IMR-90 (cell line): ENCODE data around the gene MMP24. TPM values are rescaled to one million over a fixed set of nuclear protein-coding genes. Genes with fewer than 3 reads are reported as not detected.
A peak's percentile ranks its signal among the peaks of the same experiment; 100 is the strongest.

Experiments used
- ATAC-seq: fragments of 200-7000 bp; cut with Tn5 transposase; 2 replicates; pipeline ENCODE4 v1.9.1; 2020; ENCODE audit warnings: low read depth, mild to moderate bottlenecking, moderate library complexity
- BruUV-seq: library from RNA; stranded (reverse); fragments of 400-500 nt; replicated peaks from 2 replicates; lab custom pipeline; 2021; lab: Mats Ljungman, UMichigan
- CTCF ChIA-PET: fragments of 300-600 bp; formaldehyde crosslinking; extraction: SDS; loops from one replicate; lab custom pipeline; 2021; ENCODE audit warnings: antibody characterized with exemption; lab: Yijun Ruan, JAX
- POLR2A ChIA-PET: fragments of 300-600 bp; sonication (Branson Sonifier 250); formaldehyde crosslinking; loops from one replicate; lab custom pipeline; 2022; ENCODE audit warnings: antibody characterized with exemption; ENCODE audit not compliant: unreplicated experiment; lab: Charles Lee
- DNase-seq: peaks from one replicate; pipeline ENCODE4 v3.0.0; 2013
- H2AFZ ChIP-seq: replicated peaks from 2 replicates; pipeline ENCODE3; 2013; ENCODE audit warnings: low read length, mild to moderate bottlenecking; ENCODE audit not compliant: poor library complexity
- H2AK5ac ChIP-seq: 2 replicates; pipeline ENCODE4 v1.6.1; 2013; ENCODE audit warnings: low read depth, low read length, inconsistent platforms
- H2AK9ac ChIP-seq: replicated peaks from 2 replicates; pipeline ENCODE3; 2013; ENCODE audit warnings: mild to moderate bottlenecking, low read depth, low read length, moderate library complexity; ENCODE audit not compliant: poor library complexity
- H2BK120ac ChIP-seq: 2 replicates; pipeline ENCODE4 v1.6.1; 2013; ENCODE audit warnings: low read depth, low read length, inconsistent platforms
- H2BK15ac ChIP-seq: 3 replicates; pipeline ENCODE4 v1.6.1; 2013; ENCODE audit warnings: low read depth, low read length, inconsistent platforms
- H2BK20ac ChIP-seq: 2 replicates; pipeline ENCODE4 v1.6.1; 2013; ENCODE audit warnings: low read depth, mild to moderate bottlenecking, inconsistent platforms, low read length, moderate library complexity
- H2BK5ac ChIP-seq: 2 replicates; pipeline ENCODE4 v1.6.1; 2013; ENCODE audit warnings: mild to moderate bottlenecking, low read depth, low read length, inconsistent platforms; ENCODE audit not compliant: poor library complexity, severe bottlenecking
- H3K14ac ChIP-seq: replicated peaks from 2 replicates; pipeline ENCODE4 v1.6.1; 2013; ENCODE audit warnings: low read depth, low read length, inconsistent platforms
- H3K18ac ChIP-seq: 2 replicates; pipeline ENCODE4 v1.6.1; 2013; ENCODE audit warnings: low read depth, low read length, control low read depth
- H3K23ac ChIP-seq: 2 replicates; pipeline ENCODE4 v1.6.1; 2013; ENCODE audit warnings: low read depth, low read length, inconsistent platforms
- H3K27ac ChIP-seq: 2 replicates; pipeline ENCODE4 v1.5.1; 2013; ENCODE audit warnings: mild to moderate bottlenecking, control low read depth, low read length; ENCODE audit not compliant: insufficient read depth
- H3K27me3 ChIP-seq: 2 replicates; pipeline ENCODE4 v1.6.1; 2013; ENCODE audit warnings: low read length; ENCODE audit not compliant: control insufficient read depth, insufficient read depth
- H3K36me3 ChIP-seq: 2 replicates; pipeline ENCODE4 v1.6.1; 2013; ENCODE audit warnings: low read length, mixed read lengths; ENCODE audit not compliant: control insufficient read depth, insufficient read depth
- H3K4ac ChIP-seq: 2 replicates; pipeline ENCODE4 v1.6.1; 2013; ENCODE audit warnings: low read depth, low read length, inconsistent platforms
- H3K4me1 ChIP-seq: 2 replicates; pipeline ENCODE4 v1.6.1; 2013; ENCODE audit warnings: low read length, mixed read lengths; ENCODE audit not compliant: control insufficient read depth, insufficient read depth
- H3K4me2 ChIP-seq: 2 replicates; pipeline ENCODE4 v1.6.1; 2013; ENCODE audit warnings: low read depth, mild to moderate bottlenecking, control low read depth, low read length, moderate library complexity
- H3K4me3 ChIP-seq: 2 replicates; pipeline ENCODE4 v1.5.1; 2013; ENCODE audit warnings: low read depth, mild to moderate bottlenecking, control low read depth, low read length, moderate library complexity; ENCODE audit not compliant: insufficient read depth
- H3K56ac ChIP-seq: 2 replicates; pipeline ENCODE4 v1.6.1; 2013; ENCODE audit warnings: low read length, inconsistent platforms; ENCODE audit not compliant: insufficient read depth; ENCODE audit errors: extremely low read depth
- H3K79me1 ChIP-seq, 2 experiments: 2 replicates each; pipeline ENCODE4 v1.6.1; 2013; ENCODE audit warnings: low read length in 2 of 2, inconsistent platforms in 1 of 2, low read depth in 1 of 2
- H3K9ac ChIP-seq: 2 replicates; pipeline ENCODE4 v1.6.1; 2013; ENCODE audit warnings: low read depth, low read length, control low read depth
- H3K9me1 ChIP-seq: 2 replicates; pipeline ENCODE4 v1.6.1; 2013; ENCODE audit warnings: low read length, inconsistent platforms; ENCODE audit not compliant: insufficient read depth
- H3K9me3 ChIP-seq: 2 replicates; pipeline ENCODE4 v1.6.1; 2013; ENCODE audit warnings: low read length; ENCODE audit not compliant: control insufficient read depth, insufficient read depth
- H4K20me1 ChIP-seq: 2 replicates; pipeline ENCODE4 v1.6.1; 2013; ENCODE audit warnings: low read length, inconsistent platforms; ENCODE audit not compliant: insufficient read depth
- H4K5ac ChIP-seq: 2 replicates; pipeline ENCODE4 v1.6.1; 2013; ENCODE audit warnings: mild to moderate bottlenecking, low read depth, low read length, control low read depth
- H4K8ac ChIP-seq, 2 experiments: 2 replicates each; pipeline ENCODE4 v1.6.1; 2013; ENCODE audit warnings: low read depth in 2 of 2, low read length in 2 of 2, control low read depth in 1 of 2, inconsistent platforms in 1 of 2
- H4K91ac ChIP-seq: 2 replicates; pipeline ENCODE4 v1.6.1; 2013; ENCODE audit warnings: low read depth, low read length, inconsistent platforms; ENCODE audit not compliant: insufficient read depth
- FOS ChIP-seq: fragments of 150-350 bp; IDR thresholded peaks from 2 replicates; pipeline ENCODE4 v1.6.1; 2016; ENCODE audit warnings: low read depth, low read length
- MAFK ChIP-seq: IDR thresholded peaks from 2 replicates; pipeline ENCODE4 v1.6.1; 2012; ENCODE audit warnings: low read depth, low read length, improper control_type of control experiment
- NFE2L2 ChIP-seq: fragments of 150-350 bp; IDR thresholded peaks from 2 replicates; pipeline ENCODE4 v1.6.1; 2016; ENCODE audit warnings: low read depth, mild to moderate bottlenecking, low read length
- RFX5 ChIP-seq: IDR thresholded peaks from 2 replicates; pipeline ENCODE4 v1.8.0; 2012; ENCODE audit warnings: low read depth, mild to moderate bottlenecking, low read length, moderate library complexity
- WGBS, 2 experiments: methylation state at CpG; one replicate each; pipeline versions ENCODE4 v1.1.5 to v1.1.7; 2013; ENCODE audit warnings: missing lambda C conversion rate in 2 of 2; ENCODE audit not compliant: insufficient read length in 1 of 2; ENCODE audit errors: extremely low coverage in 2 of 2; 5-methylcytosine and 5-hydroxymethylcytosine counted together
- dilution Hi-C: fragments of 300-500 bp; cut with HindIII; formaldehyde crosslinking; loops from one replicate; pipeline ENCODE4 v1.14.3; 2018; ENCODE audit warnings: low sequenced_read_pairs; ENCODE audit not compliant: unreplicated experiment
- in situ Hi-C: fragments of 300-500 bp; cut with MboI; formaldehyde crosslinking; loops from 3 replicates; pipeline ENCODE4 v1.14.3; 2019; ENCODE audit warnings: low sequenced_read_pairs, inconsistent platforms, mixed read lengths
- intact Hi-C: fragments of 100-400 bp; cut with micrococcal nuclease; formaldehyde crosslinking; loops from 2 replicates; pipeline ENCODE4 v1.10.0; 2022
- polyA plus RNA-seq, 3 experiments: library from polyadenylated mRNA; depleted of rRNA; stranded (reverse); fragments of >200 nt; gene quantifications; 2 replicates each; pipeline ENCODE4 v1.2.3, GENCODE V29; 2012; ENCODE audit warnings: low replicate concordance in 1 of 3
- total RNA-seq: library from RNA; depleted of rRNA; stranded (reverse); fragments of >200 nt; gene quantifications from 2 replicates; pipeline ENCODE4 v1.2.3, GENCODE V29; 2012
- TF ChIP-seq, protein P1 (sequence below): fragments of 150-350 bp; IDR thresholded peaks from 2 replicates; pipeline ENCODE4 v1.6.1; 2017; ENCODE audit warnings: mild to moderate bottlenecking, antibody characterized with exemption, low read length, low read depth

MMP24 gene
- total and polyA plus RNA-seq, 2 of the 4 experiments (the other 2 are of a cell fraction), result 0.36 to 0.79 TPM

DNA sequence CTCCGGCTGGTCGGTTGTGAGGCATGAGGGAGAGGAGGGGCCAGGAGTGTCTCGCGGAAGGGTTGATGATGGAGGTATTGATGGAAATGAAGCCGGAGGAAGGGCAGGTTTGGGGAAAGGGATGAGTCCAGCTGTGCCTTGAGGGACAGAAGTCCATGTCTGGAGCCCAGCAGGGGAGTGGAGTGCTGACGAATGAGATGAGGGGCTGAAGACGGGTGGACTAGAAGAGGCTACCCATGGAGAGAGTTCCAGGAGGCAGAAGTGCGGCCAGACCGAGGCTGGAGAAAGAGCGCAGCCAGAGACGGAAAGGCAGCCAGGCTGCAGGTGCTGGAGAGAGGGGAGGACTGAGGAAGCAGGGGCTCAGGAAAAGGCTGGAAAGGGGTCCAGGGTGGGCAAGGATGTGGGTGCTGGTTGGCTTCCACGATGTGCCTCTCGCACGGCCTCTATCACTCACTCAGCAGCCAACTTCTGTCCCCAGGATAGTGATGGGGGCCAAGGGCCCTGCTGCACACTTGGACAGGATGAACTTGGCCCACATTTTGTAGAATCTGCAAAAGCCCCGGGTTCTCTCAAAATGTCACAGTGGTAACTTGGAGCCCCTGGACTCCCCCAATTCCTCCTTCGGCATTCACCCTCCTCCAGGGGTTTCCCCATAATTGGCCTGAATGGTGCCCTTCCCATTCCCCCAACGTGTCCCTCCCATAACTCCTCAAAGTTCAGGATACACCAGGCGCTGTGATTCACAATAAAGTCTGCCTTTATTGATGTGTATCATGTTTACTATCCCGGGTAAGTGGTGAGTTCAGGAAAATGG, 58.7 kb downstream of the MMP24 start (continued):
- TF ChIP-seq FOS, result no peak; the same call in 1 of the 2 replicates

- H3K23ac ChIP-seq, result no peak overlapping the region
- ChIA-PET POLR2A (no interaction called here), CTCF (no interaction called here)
- H2BK20ac ChIP-seq, result no peak overlapping the region
- in situ Hi-C loops, result no loop called here
- H2BK15ac ChIP-seq, result peak overlapping the region; percentile 30; the same call in 2 of the 3 replicates
- H4K8ac ChIP-seq, result peak overlapping the region; percentile 95 to 98; a peak in 3 of 4 replicates
- H3K9ac ChIP-seq, result no peak overlapping the region
- H3K4me2 ChIP-seq, result no peak overlapping the region
- no CpG with 5 or more reads among the region's 5 CpGs for WGBS, 2 experiments
- no peak overlapping the region for H2AFZ ChIP-seq
- H2BK5ac ChIP-seq, result no peak overlapping the region
- intact Hi-C loops, result no loop called here
- peaks cover 9% of the 10 kb centered on the region for H3K9me1 ChIP-seq
- H3K14ac ChIP-seq, result 0 out of 2 replicates have a peak overlapping the region, but pooled peaks have one; percentile 100
- peaks cover 4% of the 10 kb centered on the region; the same call in 1 of the 2 replicates for H3K36me3 ChIP-seq
- H3K27me3 ChIP-seq, result no peaks in the 10 kb centered on the region
- peak overlapping the region; percentile 99 for H3K4ac ChIP-seq
- no peak overlapping the region for H2BK120ac ChIP-seq
- dilution Hi-C loops, result no loop called here
- H4K91ac ChIP-seq, result 0 out of 2 replicates have a peak overlapping the region, but pooled peaks have one; percentile 43
- 0 out of 2 replicates have a peak, but pooled peaks cover 4% of the 10 kb centered on the region for H4K20me1 ChIP-seq
- H3K9me3 ChIP-seq, result no peaks in the 10 kb centered on the region
- DNase-seq (peak; percentile 31), ATAC-seq (no peak)
- peaks cover 5% of the 10 kb centered on the region for H3K4me1 ChIP-seq
- TF ChIP-seq RFX5 (no peak), NFE2L2 (peak; percentile 89), FOS (peak; percentile 25; the same call in 1 of the 2 replicates), MAFK (peak; percentile 95)
- TF ChIP-seq, protein P1, sequence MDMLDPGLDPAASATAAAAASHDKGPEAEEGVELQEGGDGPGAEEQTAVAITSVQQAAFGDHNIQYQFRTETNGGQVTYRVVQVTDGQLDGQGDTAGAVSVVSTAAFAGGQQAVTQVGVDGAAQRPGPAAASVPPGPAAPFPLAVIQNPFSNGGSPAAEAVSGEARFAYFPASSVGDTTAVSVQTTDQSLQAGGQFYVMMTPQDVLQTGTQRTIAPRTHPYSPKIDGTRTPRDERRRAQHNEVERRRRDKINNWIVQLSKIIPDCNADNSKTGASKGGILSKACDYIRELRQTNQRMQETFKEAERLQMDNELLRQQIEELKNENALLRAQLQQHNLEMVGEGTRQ, result no peak
- H3K79me1 ChIP-seq, result peaks cover 0 to 48% of the 10 kb centered on the region in 2 experiments; a peak in 3 of 4 replicates
- H3K4me3 ChIP-seq, result no peak overlapping the region
- H3K27ac ChIP-seq, result no peak overlapping the region
- H4K5ac ChIP-seq, result peak overlapping the region; percentile 98; the same call in 1 of the 2 replicates
- H3K18ac ChIP-seq, result no peak overlapping the region
- BruUV-seq, result no TSS peak
- peak overlapping the region; percentile 65 for H2AK5ac ChIP-seq
- H3K56ac ChIP-seq, result no peak overlapping the region
- H2AK9ac ChIP-seq, result peak overlapping the region; percentile 97
Observed at GRCh38 chr20:35285806-35286076, 59.3 kb downstream of the MMP24 start.
